ENCODE data around the gene NRXN2.

DNA sequence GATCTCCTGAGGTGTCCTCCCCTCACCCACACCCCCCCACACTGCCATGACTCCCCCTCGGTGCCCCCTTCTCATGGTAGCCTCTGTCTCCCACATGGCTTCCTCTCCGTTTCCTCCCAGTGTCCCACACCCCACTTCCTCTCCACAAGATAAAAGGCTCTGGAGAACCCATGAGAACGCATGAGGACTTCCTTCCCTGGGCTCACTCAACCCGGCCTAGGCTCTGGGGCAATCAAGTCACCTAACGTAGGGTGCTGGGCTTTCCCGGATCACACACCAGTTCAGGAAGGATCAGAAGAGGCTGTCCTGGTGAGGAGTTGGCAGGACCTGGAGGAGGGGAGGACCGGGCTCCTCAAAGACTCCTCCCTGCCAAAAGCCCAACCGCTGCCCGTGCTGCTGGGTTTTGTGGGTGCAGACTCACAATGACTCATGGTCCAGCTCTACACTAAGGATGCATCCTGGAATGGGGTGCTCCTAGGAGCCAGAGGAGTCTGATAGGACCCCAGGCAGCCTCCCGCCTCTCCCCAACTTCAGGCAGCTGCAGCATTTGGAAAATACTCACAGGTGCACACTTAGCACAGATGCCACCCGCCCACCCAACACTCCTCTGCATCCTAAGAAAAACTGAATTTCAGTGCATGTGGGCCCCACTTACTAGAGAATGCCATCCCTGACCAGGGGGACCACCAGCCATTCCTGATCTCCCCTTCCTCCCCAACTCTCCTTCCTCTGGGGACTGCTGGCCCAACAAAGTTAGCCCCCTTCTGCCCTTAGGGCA is 110.9 kb downstream of the NRXN2 start:
- TF ChIP-seq, protein P1, sequence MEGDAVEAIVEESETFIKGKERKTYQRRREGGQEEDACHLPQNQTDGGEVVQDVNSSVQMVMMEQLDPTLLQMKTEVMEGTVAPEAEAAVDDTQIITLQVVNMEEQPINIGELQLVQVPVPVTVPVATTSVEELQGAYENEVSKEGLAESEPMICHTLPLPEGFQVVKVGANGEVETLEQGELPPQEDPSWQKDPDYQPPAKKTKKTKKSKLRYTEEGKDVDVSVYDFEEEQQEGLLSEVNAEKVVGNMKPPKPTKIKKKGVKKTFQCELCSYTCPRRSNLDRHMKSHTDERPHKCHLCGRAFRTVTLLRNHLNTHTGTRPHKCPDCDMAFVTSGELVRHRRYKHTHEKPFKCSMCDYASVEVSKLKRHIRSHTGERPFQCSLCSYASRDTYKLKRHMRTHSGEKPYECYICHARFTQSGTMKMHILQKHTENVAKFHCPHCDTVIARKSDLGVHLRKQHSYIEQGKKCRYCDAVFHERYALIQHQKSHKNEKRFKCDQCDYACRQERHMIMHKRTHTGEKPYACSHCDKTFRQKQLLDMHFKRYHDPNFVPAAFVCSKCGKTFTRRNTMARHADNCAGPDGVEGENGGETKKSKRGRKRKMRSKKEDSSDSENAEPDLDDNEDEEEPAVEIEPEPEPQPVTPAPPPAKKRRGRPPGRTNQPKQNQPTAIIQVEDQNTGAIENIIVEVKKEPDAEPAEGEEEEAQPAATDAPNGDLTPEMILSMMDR (IDR thresholded peaks at IDR 0.05), result no peak
- TF ChIP-seq POLR2A (IDR thresholded peaks at IDR 0.05), result no peak
